ENCODE results near the gene ZNF14.
A peak's percentile ranks its signal among the peaks of the same experiment; 100 is the strongest.
"Not testable (repeated sequence)": the region's sequence is repeated elsewhere in the genome, so short reads cannot be mapped to it uniquely, and the experiment has no call there.

Gene ZNF14

GRCh38 chr19:19710506-19710905 lies 22.4 kb downstream of the ZNF14 start:
- no peak for DNase-seq
- in situ Hi-C loops (cut with HindIII; ENCODE audit: low pct_ligation_motif_present, low pct_unique_long_range_greater_than_20kb, low sequenced_read_pairs), result no loop called here

- no peak for DNase-seq
- in situ Hi-C loops (cut with HindIII; ENCODE audit: low pct_ligation_motif_present, low pct_unique_long_range_greater_than_20kb, low sequenced_read_pairs), result no loop called here
These were observed 28.1 kb downstream of the ZNF14 start for GRCh38 chr19:19704836-19705235.

DNA sequence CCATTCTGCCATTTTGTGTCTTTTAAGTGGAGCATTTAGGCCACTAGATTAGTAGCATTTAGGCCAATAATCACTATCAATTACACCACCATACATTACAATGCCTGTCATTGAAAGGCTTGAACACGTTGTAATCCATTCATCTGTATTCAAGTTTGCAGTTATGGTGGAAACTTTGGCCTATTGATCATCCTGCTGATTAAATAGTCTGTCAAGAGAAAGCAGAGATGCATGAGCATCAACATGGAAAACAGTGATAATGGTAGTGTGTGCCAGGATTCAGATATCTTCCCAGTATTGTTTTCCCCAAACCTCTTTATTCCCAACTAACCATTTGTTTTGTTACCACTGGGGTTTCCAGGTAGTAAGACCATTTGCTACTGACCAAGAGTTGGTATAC lies 32.4 kb downstream of the ZNF14 start:
- in situ Hi-C loops (cut with HindIII; ENCODE audit: low pct_ligation_motif_present, low pct_unique_long_range_greater_than_20kb, low sequenced_read_pairs); DNase-seq: not testable (repeated sequence)

- no peak for DNase-seq
- in situ Hi-C loops (cut with HindIII; ENCODE audit: low pct_ligation_motif_present, low pct_unique_long_range_greater_than_20kb, low sequenced_read_pairs), result no loop called here
These were observed 35.3 kb downstream of the ZNF14 start for GRCh38 chr19:19697589-19697988.

GRCh38 chr19:19696386-19696785 lies 36.5 kb downstream of the ZNF14 start:
- no peak for DNase-seq
- in situ Hi-C loops (cut with HindIII; ENCODE audit: low pct_ligation_motif_present, low pct_unique_long_range_greater_than_20kb, low sequenced_read_pairs), result no loop called here

DNA sequence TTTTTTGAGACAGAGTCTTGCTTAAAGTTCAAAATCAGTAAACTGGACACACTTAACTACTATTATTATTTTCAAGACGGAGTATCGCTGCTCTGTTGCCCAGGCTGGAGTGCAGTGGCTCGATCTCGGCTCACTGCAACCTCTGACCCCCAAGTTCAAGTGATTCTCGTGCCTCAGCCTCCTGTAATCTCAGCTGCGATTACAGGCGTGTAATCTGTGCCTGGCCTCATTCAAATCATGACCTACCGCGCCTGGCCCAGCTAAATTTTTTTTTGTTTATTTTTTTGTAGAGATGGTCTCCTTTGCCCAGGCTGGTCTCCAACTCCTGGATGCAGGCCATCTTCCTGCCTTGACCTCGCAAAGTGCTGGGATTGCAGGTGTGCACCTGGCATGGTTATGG lies 41.2 kb downstream of the ZNF14 start:
- in situ Hi-C loops (cut with HindIII; ENCODE audit: low pct_ligation_motif_present, low pct_unique_long_range_greater_than_20kb, low sequenced_read_pairs), result no loop called here
- no peak for DNase-seq

GRCh38 chr19:19689023-19689422 lies 43.9 kb downstream of the ZNF14 start:
- DNase-seq, result not testable (repeated sequence)

GRCh38 chr19:19687090-19687489 lies 45.8 kb downstream of the ZNF14 start:
- DNase-seq, result no peak
- in situ Hi-C loops (cut with HindIII; ENCODE audit: low pct_ligation_motif_present, low pct_unique_long_range_greater_than_20kb, low sequenced_read_pairs), result no loop called here

More at GRCh38 chr19:19689023-19689422, 43.9 kb downstream of the ZNF14 start:
- in situ Hi-C loops (cut with HindIII; ENCODE audit: low pct_ligation_motif_present, low pct_unique_long_range_greater_than_20kb, low sequenced_read_pairs), result not testable (repeated sequence)

- DNase-seq, result no peak
These were observed 46.3 kb downstream of the ZNF14 start for GRCh38 chr19:19686580-19686979.

DNA sequence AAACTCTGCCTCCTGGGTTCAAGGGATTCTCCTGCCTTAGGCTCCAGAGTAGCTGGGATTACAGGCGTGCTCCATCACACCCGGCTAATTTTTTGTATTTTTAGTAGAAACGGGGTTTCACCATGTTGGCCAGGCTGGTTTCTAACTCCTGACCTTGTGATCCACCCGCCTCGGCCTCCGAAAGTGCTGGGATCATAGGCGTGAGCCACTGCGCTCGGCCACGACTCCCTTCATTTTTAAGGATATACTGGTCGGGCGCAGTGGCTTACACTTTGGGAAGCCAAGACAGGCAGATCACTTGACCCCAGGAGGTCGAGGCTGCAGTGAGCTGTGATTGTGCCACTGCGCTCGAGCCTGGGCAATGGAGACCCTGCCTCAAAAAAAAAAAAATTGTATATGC lies 46.8 kb downstream of the ZNF14 start:
- DNase-seq; in situ Hi-C loops (cut with HindIII; ENCODE audit: low pct_ligation_motif_present, low pct_unique_long_range_greater_than_20kb, low sequenced_read_pairs): not testable (repeated sequence)

More at GRCh38 chr19:19686580-19686979, 46.3 kb downstream of the ZNF14 start:
- in situ Hi-C loops (cut with HindIII; ENCODE audit: low pct_ligation_motif_present, low pct_unique_long_range_greater_than_20kb, low sequenced_read_pairs), result no loop called here

- in situ Hi-C loops (cut with HindIII; ENCODE audit: low pct_ligation_motif_present, low pct_unique_long_range_greater_than_20kb, low sequenced_read_pairs), result no loop called here
- no peak for DNase-seq
These were observed 53.5 kb downstream of the ZNF14 start for GRCh38 chr19:19679176-19680073.

- in situ Hi-C loops (cut with HindIII; ENCODE audit: low pct_ligation_motif_present, low pct_unique_long_range_greater_than_20kb, low sequenced_read_pairs), result no loop called here
- DNase-seq, result no peak
These were observed 55.3 kb downstream of the ZNF14 start for GRCh38 chr19:19677579-19677978.

DNA sequence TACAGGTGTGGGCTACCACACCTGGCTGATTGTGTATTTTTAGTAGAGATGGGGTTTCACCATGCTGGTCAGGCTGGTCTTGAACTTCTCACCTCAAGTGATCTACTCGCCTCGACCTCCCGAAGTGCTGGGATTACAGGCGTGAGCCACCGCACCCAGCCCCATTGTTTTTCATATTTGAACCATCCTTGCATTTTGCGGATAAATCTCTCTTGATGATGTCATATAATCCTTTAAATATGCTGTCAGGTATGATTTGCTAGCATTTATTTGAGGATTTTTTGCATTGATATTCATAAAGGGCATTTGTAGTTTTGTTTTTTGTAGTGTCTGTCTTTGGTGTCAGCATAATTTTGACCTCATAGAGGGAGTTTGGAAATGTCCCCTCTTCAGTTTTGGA lies 58.6 kb downstream of the ZNF14 start:
- in situ Hi-C loops (cut with HindIII; ENCODE audit: low pct_ligation_motif_present, low pct_unique_long_range_greater_than_20kb, low sequenced_read_pairs), result no loop called here
- DNase-seq, result no peak

- no peak for DNase-seq
- in situ Hi-C loops (cut with HindIII; ENCODE audit: low pct_ligation_motif_present, low pct_unique_long_range_greater_than_20kb, low sequenced_read_pairs), result no loop called here
These were observed 60.1 kb downstream of the ZNF14 start for GRCh38 chr19:19672816-19673215.

DNA sequence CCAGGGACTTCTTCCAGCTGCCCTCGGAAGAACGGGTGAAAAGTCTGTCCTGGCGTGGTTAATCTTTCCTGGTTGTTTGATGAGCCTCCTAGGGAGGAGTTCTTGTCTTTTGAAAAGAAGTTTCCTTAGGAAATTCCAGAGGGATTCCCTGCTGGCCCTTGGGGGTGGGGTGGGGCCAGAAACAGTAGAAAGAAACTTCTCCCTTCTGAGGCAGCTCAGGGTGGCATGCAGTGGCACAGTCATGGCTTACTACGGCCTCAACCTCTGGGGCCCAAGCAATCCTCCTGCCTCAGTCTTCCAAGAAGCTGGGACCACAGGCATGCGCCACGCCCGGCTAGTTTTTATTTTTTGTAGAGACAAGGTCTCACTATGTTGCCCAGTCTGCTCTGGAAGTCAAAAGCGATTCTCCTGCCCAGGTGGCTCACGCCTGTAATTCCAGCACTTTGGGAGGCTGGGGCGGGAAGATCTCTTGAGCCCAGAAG lies 62.8 kb downstream of the ZNF14 start:
- in situ Hi-C loops (cut with HindIII; ENCODE audit: low pct_ligation_motif_present, low pct_unique_long_range_greater_than_20kb, low sequenced_read_pairs), result no loop called here

DNA sequence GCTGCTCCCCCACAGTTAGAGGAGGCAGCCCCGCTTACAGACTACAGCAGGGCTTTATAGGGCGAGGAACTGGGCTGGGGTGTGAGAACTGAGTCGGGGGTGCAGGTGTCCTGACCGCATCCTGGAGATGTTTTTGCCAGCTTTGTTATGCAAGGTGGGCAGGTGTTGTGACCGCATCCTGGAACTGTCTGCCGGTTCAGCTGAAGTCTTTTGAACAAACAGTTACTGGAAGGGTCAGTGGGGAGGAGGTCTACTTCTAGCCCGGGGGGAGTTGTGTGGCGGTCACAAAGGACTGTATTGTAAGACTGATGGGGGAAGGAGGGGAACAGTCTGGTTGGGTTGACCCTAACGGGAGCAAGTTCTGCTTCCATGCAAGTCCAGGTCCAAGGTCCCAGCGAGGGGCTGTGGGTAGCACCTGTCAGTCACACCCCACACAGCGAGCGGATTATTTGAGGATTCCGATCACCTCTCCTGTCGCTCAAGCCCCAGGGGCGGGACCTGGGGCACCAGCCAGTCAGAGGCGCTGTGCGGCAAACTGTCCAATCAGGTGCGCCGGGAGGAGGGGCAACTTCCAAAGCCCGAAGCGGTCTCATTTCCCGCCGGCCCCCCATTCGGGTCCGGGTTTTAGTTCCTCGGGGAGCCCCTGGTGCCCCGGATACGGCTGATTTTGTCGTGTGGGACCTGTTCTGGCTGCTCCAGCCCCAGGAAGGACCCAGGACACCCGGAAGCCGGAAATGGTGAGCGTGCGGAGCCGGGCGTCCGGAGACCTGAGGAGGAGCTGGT lies 64.5 kb downstream of the ZNF14 start, which contains the start of gene ZNF101:
TSS of gene ZNF101 (plus strand) at position 610 of the 783 bp plus-strand sequence. CDS start at position 735, 125 bp downstream.
- peak; percentile 90 for DNase-seq
- in situ Hi-C loops (cut with HindIII; ENCODE audit: low pct_ligation_motif_present, low pct_unique_long_range_greater_than_20kb, low sequenced_read_pairs), result no loop called here

More for the DNA sequence above, 62.8 kb downstream of the ZNF14 start:
- DNase-seq, result no peak

DNA sequence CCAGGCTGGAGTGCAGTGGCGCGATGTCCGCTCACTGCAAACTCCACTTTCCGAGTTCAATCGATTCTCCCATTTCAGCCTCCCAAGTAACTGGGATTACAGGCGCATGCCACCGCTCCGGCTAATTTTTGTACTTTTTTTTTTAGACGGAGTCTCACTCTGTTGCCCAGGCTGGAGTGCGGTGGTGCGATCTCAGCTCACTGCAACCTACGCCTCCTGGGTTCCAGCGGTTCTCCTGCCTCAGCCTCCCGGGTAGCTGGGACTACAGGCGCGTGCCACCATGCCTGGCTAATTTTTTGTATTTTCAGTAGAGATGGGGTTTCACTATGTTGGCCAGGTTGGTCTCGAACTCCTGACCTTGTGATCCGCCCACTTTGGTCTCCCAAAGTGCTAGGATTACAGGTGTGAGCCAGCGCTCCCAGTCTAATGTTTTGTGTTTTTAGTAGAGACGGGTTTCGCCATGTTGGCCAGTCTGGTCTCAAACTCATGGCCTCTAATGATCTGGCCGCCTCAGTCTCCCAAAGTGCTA lies 67.4 kb downstream of the ZNF14 start:
- DNase-seq, result not testable (repeated sequence)

GRCh38 chr19:19663256-19664120 lies 69.4 kb downstream of the ZNF14 start, which contains the start of gene ATP13A1:
ATP13A1 (minus strand) TSS chr19:19663676; CDS start chr19:19663666, 10 bp downstream.
- in situ Hi-C loops (cut with HindIII; ENCODE audit: low pct_ligation_motif_present, low pct_unique_long_range_greater_than_20kb, low sequenced_read_pairs), result no loop called here
- peak; percentile 93 for DNase-seq

More for the DNA sequence above, 67.4 kb downstream of the ZNF14 start:
- in situ Hi-C loops (cut with HindIII; ENCODE audit: low pct_ligation_motif_present, low pct_unique_long_range_greater_than_20kb, low sequenced_read_pairs), result not testable (repeated sequence)
